ENCODE data around the gene NHLH2.

NHLH2 gene

GRCh38 chr1:115840605-115841460 is at the start of gene NHLH2:
Gene NHLH2, minus strand, starts transcription at chr1:115841126. Its CDS starts 2,754 bp downstream, at chr1:115838372.
- no peak for DNase-seq

GRCh38 chr1:115890580-115890979 is 49.7 kb upstream of the NHLH2 start:
- no peak for DNase-seq

DNA sequence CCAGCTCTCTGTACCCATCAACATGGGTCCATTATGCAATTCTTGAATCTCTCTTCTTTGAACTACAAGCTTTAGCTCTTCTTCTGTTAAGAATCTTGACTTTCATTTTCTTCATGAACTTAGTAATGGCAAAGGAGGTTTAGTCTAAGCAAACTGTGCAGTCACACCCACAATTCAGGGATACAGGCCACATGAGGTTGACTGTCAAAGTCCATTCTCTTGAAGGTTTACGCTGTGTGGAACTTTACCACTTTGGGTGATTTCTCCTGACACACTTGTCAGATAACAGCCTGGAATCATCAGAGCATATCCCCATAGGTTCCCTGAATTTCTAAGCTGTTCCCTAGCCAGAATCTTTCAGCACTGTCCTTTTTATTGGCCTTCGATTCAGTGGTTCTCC is 48.0 kb upstream of the NHLH2 start:
- DNase-seq: no peak

- DNase-seq: no peak
These were observed 42.3 kb upstream of the NHLH2 start for GRCh38 chr1:115882913-115883902.

DNA sequence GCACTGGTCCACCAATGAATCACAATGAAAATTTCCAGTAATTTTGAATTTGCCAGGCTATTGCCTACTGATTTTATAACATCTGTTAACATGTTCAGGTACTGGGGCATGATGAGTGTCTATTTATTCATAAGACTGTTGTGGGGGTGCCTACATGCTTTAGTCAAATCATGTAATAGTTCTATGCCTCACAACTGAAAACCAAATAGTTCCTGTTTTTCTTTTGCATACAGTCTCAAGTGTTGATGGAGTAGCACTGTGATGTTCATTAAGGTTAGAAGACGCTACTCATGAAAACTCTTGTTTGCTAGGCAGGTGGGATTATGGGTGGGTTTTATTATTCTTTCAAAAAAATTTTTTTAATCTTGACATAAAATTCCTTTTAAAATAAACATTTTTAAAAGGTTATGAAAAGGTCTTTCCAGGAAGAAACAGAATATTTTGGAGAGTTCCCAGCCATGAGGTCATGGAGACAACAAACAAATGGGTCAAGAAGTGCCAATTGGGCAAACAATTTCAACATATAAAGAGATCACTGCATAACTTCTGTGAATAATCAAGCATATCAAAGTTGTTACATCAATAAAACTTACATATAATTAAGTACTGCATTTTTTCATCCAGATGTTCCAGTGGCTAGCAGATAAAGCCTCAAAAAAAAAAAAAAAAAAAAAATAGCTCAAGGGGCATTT is 40.2 kb upstream of the NHLH2 start:
- DNase-seq: no peak

DNA sequence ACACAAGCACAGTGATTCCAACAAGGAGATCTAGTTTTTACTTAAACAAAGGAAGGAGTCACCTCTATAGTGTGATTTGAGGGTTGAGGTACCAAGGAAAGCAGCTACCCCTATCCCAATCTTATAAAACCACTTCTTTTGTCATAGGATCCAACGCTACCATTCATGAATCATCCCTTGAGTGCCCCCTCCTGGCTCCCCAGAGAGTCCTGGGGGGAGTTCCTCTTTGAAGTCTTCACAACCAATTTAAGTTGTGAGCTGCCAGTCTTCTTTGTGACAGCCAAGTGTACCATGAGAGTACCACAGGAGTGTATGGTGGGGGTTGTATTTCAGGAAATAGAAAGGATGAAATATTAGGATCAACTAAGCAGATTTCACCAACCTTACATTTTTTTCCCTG is 39.1 kb upstream of the NHLH2 start:
- no peak for DNase-seq

DNA sequence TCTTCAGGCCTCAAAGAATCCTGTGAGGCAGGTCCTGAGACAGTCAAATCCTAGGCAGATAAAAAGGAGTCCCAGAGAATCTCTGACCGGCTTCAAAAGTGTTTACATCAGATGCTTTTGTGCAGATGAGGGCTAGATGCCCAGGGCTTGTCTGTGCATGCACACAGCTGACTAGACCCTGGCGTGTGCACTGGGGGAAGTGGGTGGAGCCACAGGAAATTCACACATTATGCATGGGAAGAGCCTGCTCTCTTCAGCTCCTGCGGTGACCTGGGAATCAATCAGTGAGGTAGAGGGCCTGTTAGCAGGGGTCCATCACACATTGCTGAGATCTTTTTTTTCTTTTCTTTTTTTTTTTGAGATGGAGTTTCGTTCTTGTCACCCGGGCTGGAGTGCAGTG is 36.6 kb upstream of the NHLH2 start:
- no peak for DNase-seq

GRCh38 chr1:115874904-115875303 is 34.0 kb upstream of the NHLH2 start:
- no peak for DNase-seq

DNA sequence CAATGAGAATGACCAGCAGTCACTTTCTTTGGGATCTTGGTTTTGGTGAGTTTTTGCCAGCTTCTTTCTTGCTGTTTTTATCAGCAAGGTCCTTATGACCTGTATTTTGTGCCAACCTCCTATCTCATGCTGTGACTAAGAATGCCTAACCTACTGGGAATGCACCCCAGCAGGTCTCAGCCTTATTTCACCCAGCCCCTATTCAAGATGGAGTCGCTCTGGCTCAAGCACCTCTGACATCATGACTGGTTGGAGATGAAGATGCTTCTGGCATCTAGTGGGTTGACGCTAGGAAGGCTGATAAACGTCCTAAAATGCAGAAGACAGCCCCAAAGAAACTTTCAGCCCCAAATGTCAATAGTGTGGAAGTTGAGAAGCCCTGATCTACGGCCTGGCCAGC is 33.6 kb upstream of the NHLH2 start:
- DNase-seq: no peak

DNA sequence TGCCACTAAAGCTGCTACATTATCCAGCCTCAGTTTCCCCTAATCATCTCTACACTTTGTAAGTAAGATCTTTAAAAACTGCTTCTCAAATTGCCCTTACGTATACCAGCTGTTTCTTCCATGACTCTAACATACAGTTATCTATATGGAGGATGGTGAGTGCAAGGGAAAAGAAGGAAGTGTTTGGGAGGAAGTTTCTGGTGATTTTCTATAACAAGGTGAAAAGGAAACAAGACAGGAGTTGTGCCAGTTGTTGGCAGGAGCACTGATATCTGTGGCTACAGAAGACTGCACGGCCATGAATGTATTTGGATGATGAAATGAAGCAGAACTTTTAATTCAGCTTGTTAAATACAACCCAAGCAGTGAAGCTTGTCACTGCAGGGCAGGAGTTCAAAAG is 32.3 kb upstream of the NHLH2 start:
- no peak for DNase-seq

- no peak for DNase-seq
These were observed 28.1 kb upstream of the NHLH2 start for GRCh38 chr1:115869064-115869463.

DNA sequence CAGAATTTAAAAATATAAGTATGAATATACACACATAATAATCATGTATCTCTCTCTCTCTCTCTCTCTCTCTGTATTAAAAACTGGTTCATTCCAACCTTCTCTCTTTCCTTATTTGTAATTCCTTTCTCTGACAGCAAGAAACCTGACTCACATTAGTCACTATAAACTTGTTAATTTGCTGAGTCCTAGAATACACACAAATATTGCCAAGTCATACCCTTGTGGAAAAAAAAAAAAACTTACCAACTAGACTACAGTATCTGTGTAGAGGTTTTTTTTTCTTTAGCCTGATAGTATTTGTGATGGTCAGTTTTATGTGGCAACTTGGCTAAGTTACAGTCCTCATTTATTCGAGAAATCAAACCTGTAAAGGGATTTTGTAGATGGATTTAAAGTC is 26.3 kb upstream of the NHLH2 start:
- DNase-seq: no peak

GRCh38 chr1:115865704-115866380 is 24.9 kb upstream of the NHLH2 start:
- DNase-seq: no peak

DNA sequence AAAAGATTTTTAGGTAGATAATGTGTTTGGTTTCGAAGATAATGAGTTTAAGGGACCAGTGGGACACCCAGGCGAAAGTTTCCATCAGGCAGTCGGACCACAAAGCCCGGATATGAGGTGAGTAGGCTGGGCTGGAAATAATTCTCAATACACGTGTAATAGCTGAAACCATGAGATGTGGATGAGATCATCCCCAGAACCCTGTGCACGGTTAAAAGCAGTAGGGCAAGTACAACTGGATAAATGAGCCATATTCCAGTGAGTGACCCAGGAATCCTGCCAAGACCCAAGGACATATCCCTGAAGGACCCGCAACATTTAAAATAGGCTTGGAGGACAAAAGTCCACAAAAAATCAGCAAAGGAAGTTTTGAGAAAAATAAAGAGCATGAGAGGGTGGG is 21.5 kb upstream of the NHLH2 start:
- no peak for DNase-seq

- no peak for DNase-seq
These were observed 13.1 kb upstream of the NHLH2 start for GRCh38 chr1:115854005-115854404.

GRCh38 chr1:115850937-115851336 is 10.0 kb upstream of the NHLH2 start:
- no peak for DNase-seq

GRCh38 chr1:115847787-115848186 is 6.9 kb upstream of the NHLH2 start:
- no peak for DNase-seq

- no peak for DNase-seq
These were observed 2.0 kb upstream of the NHLH2 start for GRCh38 chr1:115842948-115843347.

GRCh38 chr1:115839679-115840237 is 1.2 kb downstream of the NHLH2 start:
- DNase-seq: no peak

- no peak for DNase-seq
These were observed 1.8 kb downstream of the NHLH2 start for GRCh38 chr1:115839029-115839678.

GRCh38 chr1:115838431-115839028 is 2.4 kb downstream of the NHLH2 start:
- no peak for DNase-seq
